HG03280 (cell line): ENCODE data around the gene RPGRIP1L.

ENCODE experiments used
- ATAC-seq: cut with Tn5 transposase; IDR thresholded peaks from one replicate; pipeline ENCODE4 v1.9.1; 2021; ENCODE audit warnings: mild to moderate bottlenecking, moderate library complexity; ENCODE audit not compliant: unreplicated experiment

RPGRIP1L gene

DNA sequence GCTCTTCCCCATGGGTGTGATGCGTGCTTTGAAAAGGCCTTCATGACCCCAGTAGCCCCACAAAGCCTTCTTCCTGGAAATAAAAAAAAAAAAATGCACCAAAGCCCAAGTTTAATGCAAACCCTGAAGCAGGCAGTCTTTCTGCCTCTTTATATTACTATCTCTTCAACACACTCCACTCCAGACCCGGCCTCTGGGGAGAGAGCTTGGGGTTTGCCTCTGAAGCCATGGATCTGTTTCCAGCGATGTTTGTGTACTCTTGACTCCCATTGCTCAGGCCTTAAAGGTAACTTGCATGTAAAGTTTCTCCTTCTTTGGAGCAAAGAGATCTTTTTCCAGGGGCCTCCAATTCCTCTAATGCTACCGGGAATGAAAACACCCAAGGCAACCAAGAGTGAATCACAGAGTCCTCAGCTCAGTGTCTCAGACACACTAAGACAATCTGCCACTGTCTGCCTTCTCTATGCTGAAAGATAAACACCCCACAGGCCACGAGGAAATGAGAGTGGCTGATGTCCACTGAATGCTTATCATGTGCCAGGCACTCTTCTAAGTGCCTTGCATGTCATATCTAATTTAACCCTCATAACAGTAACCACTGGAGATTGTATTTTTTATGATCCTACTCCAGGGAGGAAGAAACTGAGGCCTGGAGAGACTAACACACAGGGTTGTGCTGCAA lies 144.2 kb downstream of the RPGRIP1L start:
- ATAC-seq = no peak

DNA sequence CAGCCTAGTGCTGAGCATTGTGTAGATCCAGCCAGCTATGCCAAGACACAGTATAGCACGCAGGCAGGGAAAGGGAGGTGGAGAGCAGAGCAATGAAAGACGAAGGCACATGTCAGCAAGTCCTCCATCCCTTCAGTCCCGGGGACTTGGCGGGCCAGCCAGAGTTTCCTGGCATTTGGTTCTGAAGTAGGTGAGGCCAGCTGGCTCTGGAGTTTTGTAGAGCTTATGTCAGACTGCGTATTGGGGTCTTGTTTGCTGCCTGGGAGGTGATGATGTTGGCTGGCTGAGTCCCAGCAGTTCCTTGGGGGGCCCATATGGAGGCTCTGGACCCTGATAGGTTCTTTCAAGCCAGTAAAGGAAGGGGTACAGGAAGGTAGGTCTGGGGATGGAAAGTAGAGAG lies 144.9 kb downstream of the RPGRIP1L start:
- ATAC-seq = no peak

DNA sequence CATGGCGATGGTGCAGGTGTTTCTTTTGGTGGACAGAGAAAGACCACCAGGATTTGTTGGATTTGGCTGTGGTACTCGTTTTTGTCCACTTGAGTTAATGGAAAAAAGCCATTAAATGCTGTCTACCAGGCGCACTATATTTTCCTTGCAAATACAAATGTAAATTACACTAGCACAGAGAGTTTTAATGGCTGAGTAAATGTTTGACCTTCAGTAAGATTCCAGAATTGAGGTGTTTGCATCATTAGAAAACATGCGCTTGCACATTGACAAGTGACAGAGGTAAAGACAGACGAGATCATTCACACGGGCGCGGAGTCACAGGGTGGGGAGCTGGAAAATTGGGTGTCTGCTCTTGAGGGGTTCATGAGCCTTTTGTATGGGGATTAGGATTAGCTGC lies 147.1 kb downstream of the RPGRIP1L start:
- ATAC-seq = no peak

DNA sequence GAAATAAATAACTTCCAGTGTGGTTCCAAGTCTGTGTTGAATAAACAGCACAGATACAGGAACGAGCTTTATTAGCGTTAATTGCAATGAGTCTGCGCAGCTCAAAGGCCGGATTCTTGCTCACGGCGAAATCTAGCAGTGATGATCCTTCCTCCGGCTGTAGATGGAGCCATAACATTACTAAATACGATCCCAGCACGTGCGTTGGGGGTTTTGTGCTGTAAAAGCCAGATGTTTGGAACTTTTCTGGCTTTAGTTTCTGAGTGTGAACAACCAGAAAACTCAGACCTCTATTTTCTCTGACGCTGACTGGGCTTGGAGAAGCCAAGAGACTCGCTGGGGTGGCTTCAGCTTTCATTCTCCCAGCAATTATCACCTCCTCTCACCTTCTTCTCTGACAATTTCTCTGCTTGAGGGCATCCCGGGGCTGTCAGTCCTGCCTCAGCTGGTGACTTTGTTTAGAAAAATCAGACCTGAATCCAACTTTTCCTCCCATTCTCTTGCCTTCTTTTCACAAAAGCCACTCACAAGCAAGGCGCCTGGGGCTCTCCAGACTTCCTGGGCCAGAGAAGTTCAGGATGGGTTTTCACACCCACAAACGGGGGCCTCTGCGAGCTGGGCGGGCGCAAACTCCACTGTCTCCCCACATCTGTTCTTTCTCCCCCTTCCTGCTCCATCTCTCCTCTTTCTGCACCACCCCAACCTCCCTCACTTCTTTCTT lies 153.5 kb downstream of the RPGRIP1L start:
- ATAC-seq = no peak
